ENCODE measurements around the gene TLDC2. TPM values are rescaled to one million over a fixed set of nuclear protein-coding genes. Genes with fewer than 3 reads are reported as not detected.

The TLDC2 gene
- total RNA-seq, 1 donor from 2014 or later, result 0.34 TPM

DNA sequence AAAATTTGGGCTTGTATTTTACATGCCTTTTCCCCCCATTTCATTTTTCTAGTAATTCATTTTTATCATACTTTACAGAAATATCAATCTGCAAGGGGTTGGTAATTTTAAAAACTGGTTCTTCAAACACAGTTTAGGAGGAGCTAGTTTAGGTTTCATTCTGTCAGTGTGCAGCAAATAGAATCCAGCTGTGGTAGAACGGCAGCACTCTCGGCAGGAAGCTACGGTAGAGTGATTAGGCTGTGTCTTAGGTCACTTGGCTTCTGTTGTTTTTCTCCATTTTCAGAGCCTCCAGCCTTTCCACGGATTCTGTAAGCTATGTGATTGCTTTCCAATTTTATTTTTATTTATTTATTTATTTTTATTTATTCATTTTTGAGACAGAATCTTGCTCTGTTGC, 32.7 kb downstream of the TLDC2 start:
- H3K27me3 Mint-ChIP-seq, result no peaks in the 10 kb centered on the region
- no peak for DNase-seq (ENCODE audit: low spot score, unreplicated experiment)
- no peak overlapping the region for H3K27ac Mint-ChIP-seq
- peaks cover 7% of the 10 kb centered on the region for H3K36me3 Mint-ChIP-seq (ENCODE audit: insufficient read depth)
- H3K9me3 Mint-ChIP-seq (ENCODE audit: low read depth), result no peaks in the 10 kb centered on the region
- TF ChIP-seq CTCF (IDR thresholded peaks at IDR 0.05; ENCODE audit: unreplicated experiment), result no peak
- H3K4me3 Mint-ChIP-seq (ENCODE audit: low read depth), result no peak overlapping the region
- H3K4me1 Mint-ChIP-seq (ENCODE audit: low read depth), result no peaks in the 10 kb centered on the region

DNA sequence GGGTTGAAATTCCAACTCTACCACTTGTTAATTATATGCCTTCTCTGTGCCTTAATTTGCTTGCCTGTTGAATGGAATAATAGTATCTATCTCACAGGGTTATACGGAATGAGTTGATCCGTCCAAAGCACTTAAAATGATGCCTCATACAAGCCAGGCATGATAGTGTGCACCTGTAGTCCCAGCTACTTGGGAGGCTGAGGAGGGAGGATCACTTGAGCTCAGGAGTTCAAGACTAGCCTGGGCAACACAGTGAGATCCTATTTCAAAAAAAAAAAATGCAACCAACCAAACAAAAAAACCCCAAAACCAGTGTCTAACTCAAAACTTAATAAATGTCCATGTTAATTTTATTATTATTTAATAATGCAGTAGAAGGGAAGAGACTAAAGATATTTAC, 40.3 kb downstream of the TLDC2 start:
- TF ChIP-seq CTCF (IDR thresholded peaks at IDR 0.05; ENCODE audit: unreplicated experiment), result no peak
- no peak for DNase-seq (ENCODE audit: low spot score, unreplicated experiment)
- no peak overlapping the region for H3K4me3 Mint-ChIP-seq (ENCODE audit: low read depth)
- H3K4me1 Mint-ChIP-seq (ENCODE audit: low read depth), result no peaks in the 10 kb centered on the region
- H3K36me3 Mint-ChIP-seq (ENCODE audit: insufficient read depth), result peaks cover 4% of the 10 kb centered on the region
- H3K9me3 Mint-ChIP-seq (ENCODE audit: low read depth), result no peaks in the 10 kb centered on the region
- H3K27me3 Mint-ChIP-seq, result no peaks in the 10 kb centered on the region
- no peak overlapping the region for H3K27ac Mint-ChIP-seq

DNA sequence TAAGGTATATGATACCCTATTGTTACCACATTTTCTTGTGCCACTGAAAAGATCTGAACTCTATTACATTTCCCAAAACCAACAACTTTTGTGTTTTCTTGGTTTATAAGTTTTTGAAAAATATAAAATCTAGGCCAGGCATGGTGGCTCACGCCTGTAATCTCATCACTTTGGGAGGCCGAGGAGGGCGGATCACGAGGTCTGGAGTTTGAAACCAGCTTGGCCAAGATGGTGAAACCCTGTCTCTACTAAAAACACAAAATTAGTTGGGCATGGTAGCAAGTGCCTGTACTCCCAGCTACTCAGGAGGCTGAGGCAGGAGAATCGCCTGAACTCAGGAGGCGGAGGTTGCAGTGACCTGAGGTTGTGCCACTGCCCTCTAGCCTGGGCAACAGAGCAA, 41.3 kb downstream of the TLDC2 start:
- Mint-ChIP-seq H3K27ac (no peak overlapping the region), H3K4me1 (ENCODE audit: low read depth) (no peaks in the 10 kb centered on the region), H3K36me3 (ENCODE audit: insufficient read depth) (peaks cover 4% of the 10 kb centered on the region), H3K9me3 (ENCODE audit: low read depth) (no peaks in the 10 kb centered on the region), H3K27me3 (no peaks in the 10 kb centered on the region), H3K4me3 (ENCODE audit: low read depth) (no peak overlapping the region)
- TF ChIP-seq CTCF (IDR thresholded peaks at IDR 0.05; ENCODE audit: unreplicated experiment), result no peak
- no peak for DNase-seq (ENCODE audit: low spot score, unreplicated experiment)

- H3K36me3 Mint-ChIP-seq (ENCODE audit: insufficient read depth), result peaks cover 4% of the 10 kb centered on the region
- no peaks in the 10 kb centered on the region for H3K4me1 Mint-ChIP-seq (ENCODE audit: low read depth)
- H3K9me3 Mint-ChIP-seq (ENCODE audit: low read depth), result no peaks in the 10 kb centered on the region
- no peak for TF ChIP-seq CTCF (IDR thresholded peaks at IDR 0.05; ENCODE audit: unreplicated experiment)
- H3K27ac Mint-ChIP-seq, result no peak overlapping the region
- no peaks in the 10 kb centered on the region for H3K27me3 Mint-ChIP-seq
- no peak overlapping the region for H3K4me3 Mint-ChIP-seq (ENCODE audit: low read depth)
- no peak for DNase-seq (ENCODE audit: low spot score, unreplicated experiment)
Observed at GRCh38 chr20:36917943-36918342, 42.0 kb downstream of the TLDC2 start.

GRCh38 chr20:36919715-36920333, 43.9 kb downstream of the TLDC2 start:
- peak; percentile 90 for TF ChIP-seq CTCF (IDR thresholded peaks at IDR 0.05; ENCODE audit: unreplicated experiment)
- DNase-seq (ENCODE audit: low spot score, unreplicated experiment), result no peak
- Mint-ChIP-seq H3K9me3 (ENCODE audit: low read depth) (no peaks in the 10 kb centered on the region), H3K4me1 (ENCODE audit: low read depth) (peaks cover 7% of the 10 kb centered on the region), H3K27me3 (no peaks in the 10 kb centered on the region), H3K27ac (no peak overlapping the region), H3K36me3 (ENCODE audit: insufficient read depth) (peaks cover 1% of the 10 kb centered on the region), H3K4me3 (ENCODE audit: low read depth) (no peak overlapping the region)
